Vagina (tissue), 2 donors: Measurements from ENCODE around the gene SLC40A1.

Experiments
- POLR2A ChIP-seq, 2 donors: fragments of 450-650 bp; IDR thresholded peaks; one replicate each; pipeline ENCODE4 v1.6.1; 2017; ENCODE audit warnings: antibody characterized with exemption in 2 of 2, mild to moderate bottlenecking in 2 of 2, moderate library complexity in 2 of 2
- POLR2AphosphoS5 ChIP-seq, 2 donors: sonication (generic); formaldehyde crosslinking; IDR thresholded peaks; one replicate each; pipeline ENCODE4 v1.9.0; 2017; ENCODE audit warnings: antibody characterized with exemption in 2 of 2, mild to moderate bottlenecking in 2 of 2, low read depth in 1 of 2; ENCODE audit not compliant: insufficient read depth in 1 of 2
- TF ChIP-seq, protein P1 (sequence below), 3 experiments: fragments of 450-650 bp in 2 of 3; fragments of 200-600 bp in 1 of 3; sonication (generic) in 1 of 3; IDR thresholded peaks; one replicate each; pipeline ENCODE4 v1.5.1; 2017 to 2019; ENCODE audit warnings: antibody characterized with exemption in 3 of 3, mild to moderate bottlenecking in 2 of 3, moderate library complexity in 2 of 3

- TF ChIP-seq, protein P1, sequence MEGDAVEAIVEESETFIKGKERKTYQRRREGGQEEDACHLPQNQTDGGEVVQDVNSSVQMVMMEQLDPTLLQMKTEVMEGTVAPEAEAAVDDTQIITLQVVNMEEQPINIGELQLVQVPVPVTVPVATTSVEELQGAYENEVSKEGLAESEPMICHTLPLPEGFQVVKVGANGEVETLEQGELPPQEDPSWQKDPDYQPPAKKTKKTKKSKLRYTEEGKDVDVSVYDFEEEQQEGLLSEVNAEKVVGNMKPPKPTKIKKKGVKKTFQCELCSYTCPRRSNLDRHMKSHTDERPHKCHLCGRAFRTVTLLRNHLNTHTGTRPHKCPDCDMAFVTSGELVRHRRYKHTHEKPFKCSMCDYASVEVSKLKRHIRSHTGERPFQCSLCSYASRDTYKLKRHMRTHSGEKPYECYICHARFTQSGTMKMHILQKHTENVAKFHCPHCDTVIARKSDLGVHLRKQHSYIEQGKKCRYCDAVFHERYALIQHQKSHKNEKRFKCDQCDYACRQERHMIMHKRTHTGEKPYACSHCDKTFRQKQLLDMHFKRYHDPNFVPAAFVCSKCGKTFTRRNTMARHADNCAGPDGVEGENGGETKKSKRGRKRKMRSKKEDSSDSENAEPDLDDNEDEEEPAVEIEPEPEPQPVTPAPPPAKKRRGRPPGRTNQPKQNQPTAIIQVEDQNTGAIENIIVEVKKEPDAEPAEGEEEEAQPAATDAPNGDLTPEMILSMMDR (IDR thresholded peaks at IDR 0.05): no peak
- TF ChIP-seq POLR2A (IDR thresholded peaks at IDR 0.05): no peak
- TF ChIP-seq POLR2AphosphoS5 (IDR thresholded peaks at IDR 0.05; ENCODE audit: insufficient read depth in 1 of 2, low read depth in 1 of 2): no peak
These were observed 2.9 kb upstream of the SLC40A1 start for GRCh38 chr2:189583227-189584198.
